DLD1 (cell line): ENCODE measurements around the gene SSNA1.

ENCODE experiments used
- in situ Hi-C: cut with HindIII; loops from 2 replicates; pipeline ENCODE4 v1.10.0; 2017; ENCODE audit warnings: low sequenced_read_pairs

Gene SSNA1

GRCh38 chr9:137195525-137196220 is 7.2 kb downstream of the SSNA1 start:
- in situ Hi-C loops = no loop called here

GRCh38 chr9:137198051-137198901 is 9.8 kb downstream of the SSNA1 start:
- in situ Hi-C loops = no loop called here

GRCh38 chr9:137198902-137199283 is 10.4 kb downstream of the SSNA1 start:
- in situ Hi-C loops = no loop called here

- in situ Hi-C loops = no loop called here
Measured at GRCh38 chr9:137199411-137200121, 11.1 kb downstream of the SSNA1 start.

- in situ Hi-C loops = no loop called here
Measured at GRCh38 chr9:137200311-137201204, 12.1 kb downstream of the SSNA1 start, which contains the start of gene TPRN. TPRN (minus strand) TSS chr9:137200741; CDS start chr9:137200711, 30 bp downstream.

- in situ Hi-C loops = no loop called here
Measured at GRCh38 chr9:137201205-137201868, 12.9 kb downstream of the SSNA1 start.

GRCh38 chr9:137202966-137203365 is 14.5 kb downstream of the SSNA1 start:
- in situ Hi-C loops = no loop called here

GRCh38 chr9:137204731-137205125 is 16.3 kb downstream of the SSNA1 start:
- in situ Hi-C loops = no loop called here

- in situ Hi-C loops = no loop called here
Measured at GRCh38 chr9:137205126-137206069, 16.9 kb downstream of the SSNA1 start, which contains the start of the genes NDOR1 and TMEM203. NDOR1 (plus strand) TSS chr9:137205700; CDS start chr9:137205778, 78 bp downstream. TMEM203 (minus strand) TSS chr9:137205648; CDS start chr9:137205414, 234 bp downstream.

GRCh38 chr9:137206602-137207001 is 18.1 kb downstream of the SSNA1 start:
- in situ Hi-C loops = no loop called here

GRCh38 chr9:137211532-137211931 is 23.1 kb downstream of the SSNA1 start:
- in situ Hi-C loops = no loop called here

GRCh38 chr9:137212520-137212919 is 24.0 kb downstream of the SSNA1 start:
- in situ Hi-C loops = no loop called here

GRCh38 chr9:137213160-137214060 is 24.9 kb downstream of the SSNA1 start:
- in situ Hi-C loops = no loop called here

- in situ Hi-C loops = no loop called here
Measured at GRCh38 chr9:137214620-137215019, 26.1 kb downstream of the SSNA1 start.

GRCh38 chr9:137215196-137215986 is 26.9 kb downstream of the SSNA1 start:
- in situ Hi-C loops = no loop called here

GRCh38 chr9:137216188-137216965 is 27.9 kb downstream of the SSNA1 start:
- in situ Hi-C loops = no loop called here
